Measurements from ENCODE around the gene APOBEC3G.

DNA sequence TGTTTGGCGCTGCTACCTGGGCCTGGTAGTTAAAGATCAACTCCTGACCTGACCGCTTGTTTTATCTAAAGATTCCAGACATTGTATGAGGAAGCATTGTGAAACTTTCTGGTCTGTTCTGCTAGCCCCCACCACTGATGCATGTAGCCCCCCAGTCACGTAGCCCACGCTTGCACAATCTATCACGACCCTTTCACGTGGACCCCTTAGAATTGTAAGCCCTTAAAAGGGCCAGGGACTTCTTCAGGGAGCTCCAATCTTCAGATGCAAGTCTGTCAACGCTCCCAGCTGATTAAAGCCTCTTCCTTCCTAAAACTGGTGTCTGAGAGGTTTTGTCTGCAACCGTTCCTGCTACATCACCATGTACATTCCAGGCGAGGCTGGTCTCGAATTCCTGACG, 21.4 kb upstream of the APOBEC3G start:
- TF ChIP-seq, protein P1, sequence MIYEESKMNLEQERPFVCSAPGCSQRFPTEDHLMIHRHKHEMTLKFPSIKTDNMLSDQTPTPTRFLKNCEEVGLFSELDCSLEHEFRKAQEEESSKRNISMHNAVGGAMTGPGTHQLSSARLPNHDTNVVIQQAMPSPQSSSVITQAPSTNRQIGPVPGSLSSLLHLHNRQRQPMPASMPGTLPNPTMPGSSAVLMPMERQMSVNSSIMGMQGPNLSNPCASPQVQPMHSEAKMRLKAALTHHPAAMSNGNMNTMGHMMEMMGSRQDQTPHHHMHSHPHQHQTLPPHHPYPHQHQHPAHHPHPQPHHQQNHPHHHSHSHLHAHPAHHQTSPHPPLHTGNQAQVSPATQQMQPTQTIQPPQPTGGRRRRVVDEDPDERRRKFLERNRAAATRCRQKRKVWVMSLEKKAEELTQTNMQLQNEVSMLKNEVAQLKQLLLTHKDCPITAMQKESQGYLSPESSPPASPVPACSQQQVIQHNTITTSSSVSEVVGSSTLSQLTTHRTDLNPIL (CRISPR knock-in tag; IDR thresholded peaks at IDR 0.05; ENCODE audit: low read depth) = no peak
- TF ChIP-seq ARNTL (CRISPR knock-in tag; IDR thresholded peaks at IDR 0.05; ENCODE audit: borderline replicate concordance, low read depth) (no peak), ZFP30 (CRISPR knock-in tag; IDR thresholded peaks at IDR 0.05) (no peak), RARB (CRISPR knock-in tag; IDR thresholded peaks at IDR 0.05) (no peak), OSR1 (CRISPR knock-in tag; IDR thresholded peaks at IDR 0.05) (no peak), SNAI2 (CRISPR knock-in tag; IDR thresholded peaks at IDR 0.05) (no peak), ZNF8 (CRISPR knock-in tag; IDR thresholded peaks at IDR 0.05) (no peak), CSRNP3 (CRISPR knock-in tag; IDR thresholded peaks at IDR 0.05) (no peak), ZFP3 (CRISPR knock-in tag; IDR thresholded peaks at IDR 0.05) (no peak)
- TF ChIP-seq, protein P2, sequence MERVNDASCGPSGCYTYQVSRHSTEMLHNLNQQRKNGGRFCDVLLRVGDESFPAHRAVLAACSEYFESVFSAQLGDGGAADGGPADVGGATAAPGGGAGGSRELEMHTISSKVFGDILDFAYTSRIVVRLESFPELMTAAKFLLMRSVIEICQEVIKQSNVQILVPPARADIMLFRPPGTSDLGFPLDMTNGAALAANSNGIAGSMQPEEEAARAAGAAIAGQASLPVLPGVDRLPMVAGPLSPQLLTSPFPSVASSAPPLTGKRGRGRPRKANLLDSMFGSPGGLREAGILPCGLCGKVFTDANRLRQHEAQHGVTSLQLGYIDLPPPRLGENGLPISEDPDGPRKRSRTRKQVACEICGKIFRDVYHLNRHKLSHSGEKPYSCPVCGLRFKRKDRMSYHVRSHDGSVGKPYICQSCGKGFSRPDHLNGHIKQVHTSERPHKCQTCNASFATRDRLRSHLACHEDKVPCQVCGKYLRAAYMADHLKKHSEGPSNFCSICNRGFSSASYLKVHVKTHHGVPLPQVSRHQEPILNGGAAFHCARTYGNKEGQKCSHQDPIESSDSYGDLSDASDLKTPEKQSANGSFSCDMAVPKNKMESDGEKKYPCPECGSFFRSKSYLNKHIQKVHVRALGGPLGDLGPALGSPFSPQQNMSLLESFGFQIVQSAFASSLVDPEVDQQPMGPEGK (CRISPR knock-in tag; IDR thresholded peaks at IDR 0.05; ENCODE audit: borderline replicate concordance) = no peak

Data from SK-N-SH treated with all-trans-retinoic acid at 6 μM for 48 hours (cell line).